A549 (cell line): Measurements from ENCODE around the gene SELENOM. TPM values are rescaled to one million over a fixed set of nuclear protein-coding genes. Genes with fewer than 3 reads are reported as not detected.

ENCODE experiments used
- ATAC-seq, 2 experiments: fragments of 200-7000 bp in 1 of 2; fragments of >200 bp in 1 of 2; cut with Nextera tagmentation in 1 of 2; cut with Tn5 transposase in 1 of 2; 3 replicates each; pipeline versions ENCODE4 v1.8.0 to v1.9.1; 2018 to 2020; ENCODE audit warnings: mild to moderate bottlenecking in 1 of 2, moderate library complexity in 1 of 2
- CTCF ChIA-PET: fragments of 300-600 bp; sonication (Branson Sonifier 250); formaldehyde crosslinking; extraction: SDS; loops from one replicate; lab custom pipeline; 2021; ENCODE audit warnings: antibody characterized with exemption, inconsistent platforms; lab: Yijun Ruan, JAX
- POLR2A ChIA-PET: fragments of 350-600 bp; formaldehyde crosslinking; extraction: SDS; loops from one replicate; lab custom pipeline; 2021; ENCODE audit warnings: antibody characterized with exemption, inconsistent platforms; lab: Yijun Ruan, JAX
- DNase-seq, 2 experiments: peaks; one replicate each; pipeline versions ENCODE4 v3.0.0 to v3.0.0-alpha.2; 2011 to 2016; ENCODE audit warnings: low read depth in 1 of 2, low spot score in 1 of 2
- FAIRE-seq: peaks from 2 replicates; lab custom pipeline; 2011; peaks lifted over from hg19 to GRCh38; lab: Jason Lieb, UNC
- H3K27ac ChIP-seq, 2 experiments: fragments of >200 bp; sonication (Bioruptor Twin); formaldehyde crosslinking; 3 replicates each; pipeline ENCODE4 v1.5.1; 2016 to 2017
- H3K4me1 ChIP-seq: fragments of >200 bp; sonication (Bioruptor Twin); formaldehyde crosslinking; 3 replicates; pipeline ENCODE4 v1.6.1; 2016
- H3K4me2 ChIP-seq: fragments of >200 bp; sonication (Bioruptor Twin); formaldehyde crosslinking; 3 replicates; pipeline ENCODE4 v1.6.1; 2016
- H3K4me3 ChIP-seq: fragments of >200 bp; sonication (Bioruptor Twin); formaldehyde crosslinking; 3 replicates; pipeline ENCODE4 v1.5.1; 2016
- H3K9me3 ChIP-seq: fragments of >200 bp; sonication (Bioruptor Twin); formaldehyde crosslinking; 3 replicates; pipeline ENCODE4 v1.6.1; 2016
- CBX8 ChIP-seq: fragments of 200-600 bp; sonication (generic); IDR thresholded peaks from 2 replicates; pipeline ENCODE4 v1.6.1; 2016
- CHD2 ChIP-seq: fragments of 150-350 bp; IDR thresholded peaks from 2 replicates; pipeline ENCODE4 v1.6.1; 2014; ENCODE audit warnings: low read length; ENCODE audit not compliant: partially characterized antibody
- CHD4 ChIP-seq: fragments of 200-600 bp; sonication (generic); IDR thresholded peaks from 2 replicates; pipeline ENCODE4 v1.6.1; 2016; ENCODE audit warnings: antibody characterized with exemption, mild to moderate bottlenecking, borderline replicate concordance
- FOSL2 ChIP-seq, 2 experiments: fragments of 450-650 bp in 1 of 2; fragments of >200 bp in 1 of 2; sonication (Bioruptor Twin) in 1 of 2; formaldehyde crosslinking; IDR thresholded peaks; 2 replicates each; pipeline versions ENCODE4 v1.5.0 to v1.6.1; 2016 to 2020; ENCODE audit warnings: mild to moderate bottlenecking in 1 of 2, moderate library complexity in 1 of 2
- FOXS1 ChIP-seq: fragments of 250-450 bp; sonication (Bioruptor Pico); IDR thresholded peaks from 2 replicates; pipeline ENCODE4 v1.5.0; 2020; ENCODE audit warnings: mild to moderate bottlenecking, moderate library complexity
- KDM5A ChIP-seq: fragments of 200-600 bp; sonication (generic); IDR thresholded peaks from 2 replicates; pipeline ENCODE4 v1.6.1; 2016; ENCODE audit warnings: antibody characterized with exemption, mild to moderate bottlenecking
- MAZ ChIP-seq: fragments of 150-350 bp; IDR thresholded peaks from 2 replicates; pipeline ENCODE4 v1.6.1; 2014; ENCODE audit warnings: antibody characterized with exemption, low read depth, low read length, borderline replicate concordance
- NR3C1 ChIP-seq: fragments of >200 bp; sonication (Bioruptor Twin); formaldehyde crosslinking; IDR thresholded peaks from 3 replicates; pipeline ENCODE4 v1.6.1; 2017
- PHF8 ChIP-seq: fragments of 200-600 bp; sonication (generic); IDR thresholded peaks from 2 replicates; pipeline ENCODE4 v1.6.1; 2016; ENCODE audit warnings: low read depth, mild to moderate bottlenecking, antibody characterized with exemption, moderate library complexity, borderline replicate concordance
- POLR2AphosphoS2 ChIP-seq: conservative IDR thresholded peaks from 2 replicates; pipeline ENCODE4 v1.6.1; 2012; ENCODE audit warnings: low read length, improper control_type of control experiment, inconsistent platforms
- REST ChIP-seq: fragments of 200-600 bp; sonication (generic); IDR thresholded peaks from 2 replicates; pipeline ENCODE4 v1.6.1; 2016; ENCODE audit warnings: antibody characterized with exemption, mild to moderate bottlenecking, moderate library complexity
- RFX5 ChIP-seq: fragments of 450-650 bp; IDR thresholded peaks from 2 replicates; pipeline ENCODE4 v1.7.1; 2014; ENCODE audit warnings: antibody characterized with exemption, mild to moderate bottlenecking, moderate library complexity
- RNF2 ChIP-seq: fragments of 200-600 bp; sonication (generic); IDR thresholded peaks from 2 replicates; pipeline ENCODE4 v1.6.1; 2016; ENCODE audit warnings: low read depth, mild to moderate bottlenecking, antibody characterized with exemption, moderate library complexity, borderline replicate concordance
- ZFP36 ChIP-seq: fragments of 450-650 bp; IDR thresholded peaks from 2 replicates; pipeline ENCODE4 v1.6.1; 2014; ENCODE audit warnings: borderline replicate concordance; ENCODE audit not compliant: partially characterized antibody
- ZSCAN20 ChIP-seq: fragments of 250-450 bp; sonication (Bioruptor Pico); IDR thresholded peaks from 2 replicates; pipeline ENCODE4 v1.8.0; 2022; ENCODE audit warnings: mild to moderate bottlenecking, moderate library complexity
- WGBS: methylation state at CpG from one replicate; pipeline ENCODE4 v1.1.6; 2017; ENCODE audit errors: missing lambda C conversion rate; 5-methylcytosine and 5-hydroxymethylcytosine counted together
- polyA plus RNA-seq, 4 experiments: library from polyadenylated mRNA; depleted of rRNA in 3 of 4; stranded (reverse); fragments of >200 nt; fragmentation: RNase III in 1 of 4; extraction: RNeasy Plus Mini Kit Qiagen cat#74134 plus additional on column Dnase treatment in 1 of 4; gene quantifications; 2 replicates in 3 of 4; 3 replicates in 1 of 4; pipeline ENCODE4 v1.2.3, GENCODE V29; 2011 to 2017
- TF ChIP-seq, protein P1 (sequence below): fragments of 250-450 bp; sonication (Bioruptor Pico); IDR thresholded peaks from 2 replicates; pipeline ENCODE4 v1.5.0; 2021; ENCODE audit warnings: mild to moderate bottlenecking, moderate library complexity, borderline replicate concordance
- TF ChIP-seq, protein P2 (sequence below): IDR thresholded peaks from 2 replicates; pipeline ENCODE4 v1.6.1; 2012
- TF ChIP-seq, protein P3 (sequence below): fragments of 150-350 bp; IDR thresholded peaks from 2 replicates; pipeline ENCODE4 v1.6.1; 2014; ENCODE audit warnings: low read depth, mild to moderate bottlenecking, low read length
- TF ChIP-seq, protein P4 (sequence below): IDR thresholded peaks from 2 replicates; pipeline ENCODE4 v1.6.1; 2012; ENCODE audit warnings: low read depth, borderline replicate concordance
- TF ChIP-seq, protein P5 (sequence below): IDR thresholded peaks from 2 replicates; pipeline ENCODE4 v1.6.1; 2012

The SELENOM gene
- polyA plus RNA-seq, 2 of the 4 experiments (the other 2 are of a cell fraction), result 15.3 to 46.5 TPM

GRCh38 chr22:31122196-31122531, 14.8 kb upstream of the SELENOM start (continued):
- TF ChIP-seq, protein P1, sequence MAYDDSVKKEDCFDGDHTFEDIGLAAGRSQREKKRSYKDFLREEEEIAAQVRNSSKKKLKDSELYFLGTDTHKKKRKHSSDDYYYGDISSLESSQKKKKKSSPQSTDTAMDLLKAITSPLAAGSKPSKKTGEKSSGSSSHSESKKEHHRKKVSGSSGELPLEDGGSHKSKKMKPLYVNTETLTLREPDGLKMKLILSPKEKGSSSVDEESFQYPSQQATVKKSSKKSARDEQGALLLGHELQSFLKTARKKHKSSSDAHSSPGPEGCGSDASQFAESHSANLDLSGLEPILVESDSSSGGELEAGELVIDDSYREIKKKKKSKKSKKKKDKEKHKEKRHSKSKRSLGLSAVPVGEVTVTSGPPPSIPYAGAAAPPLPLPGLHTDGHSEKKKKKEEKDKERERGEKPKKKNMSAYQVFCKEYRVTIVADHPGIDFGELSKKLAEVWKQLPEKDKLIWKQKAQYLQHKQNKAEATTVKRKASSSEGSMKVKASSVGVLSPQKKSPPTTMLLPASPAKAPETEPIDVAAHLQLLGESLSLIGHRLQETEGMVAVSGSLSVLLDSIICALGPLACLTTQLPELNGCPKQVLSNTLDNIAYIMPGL (CRISPR knock-in tag), result no peak
- TF ChIP-seq ZSCAN20 (CRISPR knock-in tag), result no peak

DNA sequence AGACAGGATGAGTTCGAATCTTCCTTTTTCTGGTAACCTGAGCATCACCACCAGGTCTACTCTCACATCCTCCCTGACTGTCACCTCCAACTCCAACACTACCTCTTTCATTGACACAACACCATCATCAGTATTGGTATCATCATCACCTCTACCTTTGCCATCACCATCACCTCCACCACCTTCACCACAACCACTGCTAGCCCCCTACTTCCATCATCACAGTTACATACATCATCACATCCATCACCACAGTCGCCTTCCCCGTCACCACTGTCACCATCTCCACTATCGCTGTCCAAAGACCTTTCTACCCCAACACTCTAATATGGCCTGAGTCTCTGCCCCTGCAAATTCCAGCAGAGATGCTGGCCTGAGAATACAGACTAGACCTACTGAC, 14.0 kb upstream of the SELENOM start:
- POLR2A ChIA-PET, result no interaction called here
- FAIRE-seq (no peak), DNase-seq (no peak), ATAC-seq (no peak)
- H3K4me1 ChIP-seq, result peaks cover 11% of the 10 kb centered on the region
- no peaks in the 10 kb centered on the region for H3K9me3 ChIP-seq
- no peak overlapping the region for H3K4me2 ChIP-seq
- WGBS, result 91% methylated on average over 4 of the region's 4 CpGs
- H3K27ac ChIP-seq, result no peak overlapping the region
- no peak for TF ChIP-seq RNF2
- TF ChIP-seq FOSL2 (IDR thresholded peaks at IDR 0.05), result no peak
- no peak for TF ChIP-seq FOSL2 (CRISPR knock-in tag; IDR thresholded peaks at IDR 0.05)
- TF ChIP-seq FOXS1, result no peak
- no peak for TF ChIP-seq ZFP36
- no peak for TF ChIP-seq POLR2AphosphoS2
- no peak for TF ChIP-seq PHF8
- TF ChIP-seq RFX5, result no peak
- no peak for TF ChIP-seq CBX8
- TF ChIP-seq REST, result no peak
- TF ChIP-seq, protein P2, sequence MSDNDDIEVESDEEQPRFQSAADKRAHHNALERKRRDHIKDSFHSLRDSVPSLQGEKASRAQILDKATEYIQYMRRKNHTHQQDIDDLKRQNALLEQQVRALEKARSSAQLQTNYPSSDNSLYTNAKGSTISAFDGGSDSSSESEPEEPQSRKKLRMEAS, result no peak
- TF ChIP-seq MAZ, result no peak
- TF ChIP-seq ZSCAN20 (CRISPR knock-in tag), result no peak
- TF ChIP-seq KDM5A, result no peak
- TF ChIP-seq, protein P3, sequence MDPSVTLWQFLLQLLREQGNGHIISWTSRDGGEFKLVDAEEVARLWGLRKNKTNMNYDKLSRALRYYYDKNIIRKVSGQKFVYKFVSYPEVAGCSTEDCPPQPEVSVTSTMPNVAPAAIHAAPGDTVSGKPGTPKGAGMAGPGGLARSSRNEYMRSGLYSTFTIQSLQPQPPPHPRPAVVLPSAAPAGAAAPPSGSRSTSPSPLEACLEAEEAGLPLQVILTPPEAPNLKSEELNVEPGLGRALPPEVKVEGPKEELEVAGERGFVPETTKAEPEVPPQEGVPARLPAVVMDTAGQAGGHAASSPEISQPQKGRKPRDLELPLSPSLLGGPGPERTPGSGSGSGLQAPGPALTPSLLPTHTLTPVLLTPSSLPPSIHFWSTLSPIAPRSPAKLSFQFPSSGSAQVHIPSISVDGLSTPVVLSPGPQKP, result no peak
- TF ChIP-seq, protein P4, sequence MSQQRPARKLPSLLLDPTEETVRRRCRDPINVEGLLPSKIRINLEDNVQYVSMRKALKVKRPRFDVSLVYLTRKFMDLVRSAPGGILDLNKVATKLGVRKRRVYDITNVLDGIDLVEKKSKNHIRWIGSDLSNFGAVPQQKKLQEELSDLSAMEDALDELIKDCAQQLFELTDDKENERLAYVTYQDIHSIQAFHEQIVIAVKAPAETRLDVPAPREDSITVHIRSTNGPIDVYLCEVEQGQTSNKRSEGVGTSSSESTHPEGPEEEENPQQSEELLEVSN, result no peak
- TF ChIP-seq, protein P5, sequence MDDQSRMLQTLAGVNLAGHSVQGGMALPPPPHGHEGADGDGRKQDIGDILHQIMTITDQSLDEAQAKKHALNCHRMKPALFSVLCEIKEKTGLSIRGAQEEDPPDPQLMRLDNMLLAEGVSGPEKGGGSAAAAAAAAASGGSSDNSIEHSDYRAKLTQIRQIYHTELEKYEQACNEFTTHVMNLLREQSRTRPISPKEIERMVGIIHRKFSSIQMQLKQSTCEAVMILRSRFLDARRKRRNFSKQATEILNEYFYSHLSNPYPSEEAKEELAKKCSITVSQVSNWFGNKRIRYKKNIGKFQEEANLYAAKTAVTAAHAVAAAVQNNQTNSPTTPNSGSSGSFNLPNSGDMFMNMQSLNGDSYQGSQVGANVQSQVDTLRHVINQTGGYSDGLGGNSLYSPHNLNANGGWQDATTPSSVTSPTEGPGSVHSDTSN, result no peak
- no peak for TF ChIP-seq CHD4
- no peak for TF ChIP-seq CHD2
- TF ChIP-seq NR3C1, result no peak
- TF ChIP-seq, all 56 proteins: peak for 0
- no peak overlapping the region for H3K4me3 ChIP-seq
- CTCF ChIA-PET, result interaction anchor here (2.9 kb wide), 1 partner anchor 13 kb away, joined by 19 read pairs; the partner anchor contains the start of gene SELENOM
